ENCODE measurements around the gene CHST8. TPM values are rescaled to one million over a fixed set of nuclear protein-coding genes. Genes with fewer than 3 reads are reported as not detected.

The CHST8 gene
- total RNA-seq, 1 experiment from 2014 or later = 2.3 TPM

- ChIA-PET CTCF (no interaction called here), POLR2A (ENCODE audit: low non-redundant PET) (no interaction called here)
- H3K4me1 ChIP-seq (ENCODE audit: insufficient read depth, low read length, poor library complexity, severe bottlenecking) = peaks cover 5% of the 10 kb centered on the region
- no TSS peak for BruUV-seq (replicated peaks)
- DNase-seq (ENCODE audit: low spot score) = no peak
- intact Hi-C loops (cut with micrococcal nuclease; ENCODE audit: unreplicated experiment) = no loop called here
- no peak overlapping the region for H3K27ac ChIP-seq (ENCODE audit: low read depth, low read length, poor library complexity, severe bottlenecking)
- no peaks in the 10 kb centered on the region for H3K27me3 ChIP-seq (replicated peaks; ENCODE audit: insufficient read depth, low read depth, low read length, poor library complexity)
- TF ChIP-seq, protein P1, sequence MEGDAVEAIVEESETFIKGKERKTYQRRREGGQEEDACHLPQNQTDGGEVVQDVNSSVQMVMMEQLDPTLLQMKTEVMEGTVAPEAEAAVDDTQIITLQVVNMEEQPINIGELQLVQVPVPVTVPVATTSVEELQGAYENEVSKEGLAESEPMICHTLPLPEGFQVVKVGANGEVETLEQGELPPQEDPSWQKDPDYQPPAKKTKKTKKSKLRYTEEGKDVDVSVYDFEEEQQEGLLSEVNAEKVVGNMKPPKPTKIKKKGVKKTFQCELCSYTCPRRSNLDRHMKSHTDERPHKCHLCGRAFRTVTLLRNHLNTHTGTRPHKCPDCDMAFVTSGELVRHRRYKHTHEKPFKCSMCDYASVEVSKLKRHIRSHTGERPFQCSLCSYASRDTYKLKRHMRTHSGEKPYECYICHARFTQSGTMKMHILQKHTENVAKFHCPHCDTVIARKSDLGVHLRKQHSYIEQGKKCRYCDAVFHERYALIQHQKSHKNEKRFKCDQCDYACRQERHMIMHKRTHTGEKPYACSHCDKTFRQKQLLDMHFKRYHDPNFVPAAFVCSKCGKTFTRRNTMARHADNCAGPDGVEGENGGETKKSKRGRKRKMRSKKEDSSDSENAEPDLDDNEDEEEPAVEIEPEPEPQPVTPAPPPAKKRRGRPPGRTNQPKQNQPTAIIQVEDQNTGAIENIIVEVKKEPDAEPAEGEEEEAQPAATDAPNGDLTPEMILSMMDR (conservative IDR thresholded peaks at IDR 0.05; ENCODE audit: low read depth, low read length) = no peak
- no peak for TF ChIP-seq EZH2 (IDR thresholded peaks at IDR 0.05; ENCODE audit: borderline replicate concordance, low read depth, low read length, poor library complexity, severe bottlenecking)
- no peak overlapping the region for H3K4me3 ChIP-seq (ENCODE audit: low read depth, low read length, poor library complexity, severe bottlenecking)
- H3K36me3 ChIP-seq (ENCODE audit: insufficient read depth, low read length, poor library complexity, severe bottlenecking) = no peaks in the 10 kb centered on the region
- H3K9me3 ChIP-seq (ENCODE audit: low read depth, low read length, poor library complexity, severe bottlenecking) = no peaks in the 10 kb centered on the region
Observed at GRCh38 chr19:33819506-33819879, 197.7 kb downstream of the CHST8 start.

- peak; percentile 33 for DNase-seq (ENCODE audit: low spot score)
- Histone ChIP-seq H3K9me3 (ENCODE audit: low read depth, low read length, poor library complexity, severe bottlenecking) (no peaks in the 10 kb centered on the region), H3K4me3 (ENCODE audit: low read depth, low read length, poor library complexity, severe bottlenecking) (peak overlapping the region; percentile 34), H3K36me3 (ENCODE audit: insufficient read depth, low read length, poor library complexity, severe bottlenecking) (no peaks in the 10 kb centered on the region), H3K4me1 (ENCODE audit: insufficient read depth, low read length, poor library complexity, severe bottlenecking) (peaks cover 5% of the 10 kb centered on the region), H3K27me3 (replicated peaks; ENCODE audit: insufficient read depth, low read depth, low read length, poor library complexity) (no peaks in the 10 kb centered on the region), H3K27ac (ENCODE audit: low read depth, low read length, poor library complexity, severe bottlenecking) (no peak overlapping the region)
- intact Hi-C loops (cut with micrococcal nuclease; ENCODE audit: unreplicated experiment) = no loop called here
- no peak for TF ChIP-seq EZH2 (IDR thresholded peaks at IDR 0.05; ENCODE audit: borderline replicate concordance, low read depth, low read length, poor library complexity, severe bottlenecking)
- TF ChIP-seq, protein P1 (conservative IDR thresholded peaks at IDR 0.05; ENCODE audit: low read depth, low read length) = no peak
- BruUV-seq (replicated peaks) = no TSS peak
- ChIA-PET POLR2A (ENCODE audit: low non-redundant PET) (no interaction called here), CTCF (no interaction called here)
Observed at GRCh38 chr19:33819880-33820781, 198.4 kb downstream of the CHST8 start.

- H3K27me3 ChIP-seq (replicated peaks; ENCODE audit: insufficient read depth, low read depth, low read length, poor library complexity) = no peaks in the 10 kb centered on the region
- H3K27ac ChIP-seq (ENCODE audit: low read depth, low read length, poor library complexity, severe bottlenecking) = no peak overlapping the region
- no peaks in the 10 kb centered on the region for H3K9me3 ChIP-seq (ENCODE audit: low read depth, low read length, poor library complexity, severe bottlenecking)
- no TSS peak for BruUV-seq (replicated peaks)
- TF ChIP-seq, protein P1 (conservative IDR thresholded peaks at IDR 0.05; ENCODE audit: low read depth, low read length) = no peak
- TF ChIP-seq EZH2 (IDR thresholded peaks at IDR 0.05; ENCODE audit: borderline replicate concordance, low read depth, low read length, poor library complexity, severe bottlenecking) = no peak
- H3K4me3 ChIP-seq (ENCODE audit: low read depth, low read length, poor library complexity, severe bottlenecking) = no peak overlapping the region
- POLR2A ChIA-PET (ENCODE audit: low non-redundant PET) = no interaction called here
- peaks cover 5% of the 10 kb centered on the region for H3K4me1 ChIP-seq (ENCODE audit: insufficient read depth, low read length, poor library complexity, severe bottlenecking)
- no peaks in the 10 kb centered on the region for H3K36me3 ChIP-seq (ENCODE audit: insufficient read depth, low read length, poor library complexity, severe bottlenecking)
- intact Hi-C loops (cut with micrococcal nuclease; ENCODE audit: unreplicated experiment) = no loop called here
- CTCF ChIA-PET = no interaction called here
- DNase-seq (ENCODE audit: low spot score) = no peak
Observed at GRCh38 chr19:33821871-33822270, 200.1 kb downstream of the CHST8 start.

Other genes with a start within 250 kb of the CHST8 start
- 48.6 and 50.5 TPM in 2 replicates for gene CEBPG, start 248.2 kb upstream of the CHST8 start, total RNA-seq (2021)
- gene PEPD, start 100.2 kb upstream of the CHST8 start, total RNA-seq (2021) = 73.9 and 82.2 TPM in 2 replicates
- gene KCTD15, start 174.9 kb downstream of the CHST8 start, total RNA-seq (2021) = 8.9 and 9.9 TPM in 2 replicates

All from A673 (cell line).